ENCODE data around the gene SRGAP3.

SRGAP3 gene

DNA sequence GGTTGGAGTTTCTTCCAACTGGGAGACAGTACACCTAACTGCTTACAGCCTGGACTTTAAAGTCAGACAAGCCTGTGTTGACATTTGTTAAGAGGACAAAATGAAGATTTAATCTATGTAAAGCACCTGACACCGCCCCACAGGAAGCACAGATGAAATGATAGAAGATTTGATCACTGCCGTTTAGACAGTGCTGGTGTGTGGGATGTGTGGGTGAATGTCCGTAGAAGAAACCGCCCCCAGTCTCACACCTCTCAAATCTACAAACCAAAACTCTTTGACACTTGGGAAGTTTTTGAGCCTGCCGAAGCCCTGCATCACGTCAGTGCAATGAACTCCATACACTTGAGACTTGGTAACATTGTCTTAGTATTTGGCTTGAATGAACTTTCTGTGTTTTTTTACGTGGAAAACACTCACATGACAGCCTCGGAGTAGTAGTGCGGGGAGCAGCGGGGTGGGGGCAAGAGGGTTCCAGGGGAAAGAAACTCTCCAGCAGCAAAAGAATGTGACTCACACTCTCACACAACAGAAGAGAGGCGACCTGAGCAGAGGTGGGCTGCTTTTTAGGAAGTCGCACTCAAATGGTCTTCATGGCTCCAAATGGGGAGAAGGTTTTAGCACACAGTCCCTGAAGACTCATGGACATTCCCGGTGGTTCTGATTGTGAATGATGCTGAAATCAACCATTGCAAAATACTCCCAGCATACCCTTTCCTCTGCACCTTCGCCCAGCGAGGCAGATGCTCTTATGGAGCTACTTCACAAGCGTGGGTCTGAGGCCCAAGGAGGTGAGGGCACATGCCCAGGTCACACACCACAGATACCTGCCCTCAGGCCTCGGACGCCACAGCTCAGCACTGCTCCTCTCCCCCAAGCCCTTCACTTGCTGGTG is 79.2 kb downstream of the SRGAP3 start:
- no peak for DNase-seq

DNA sequence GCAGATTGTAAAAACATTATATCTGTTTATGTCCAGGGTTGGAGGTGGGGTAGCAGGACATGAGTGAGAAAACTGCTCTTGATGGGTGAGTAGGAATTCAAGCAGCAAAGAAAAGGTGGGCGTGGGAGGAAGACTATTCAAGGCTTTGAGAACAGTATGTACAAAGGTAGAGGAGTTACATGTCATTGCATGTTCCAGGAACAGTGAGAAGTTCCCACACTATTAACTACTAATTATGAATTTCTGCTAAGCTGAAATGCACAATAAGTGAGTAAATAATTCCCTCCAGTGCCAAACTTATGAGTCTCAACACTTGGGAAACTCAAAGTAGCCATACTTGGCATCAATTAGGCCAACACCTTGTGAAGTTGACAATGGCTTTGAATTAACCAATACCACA is 80.1 kb downstream of the SRGAP3 start:
- DNase-seq = no peak

DNA sequence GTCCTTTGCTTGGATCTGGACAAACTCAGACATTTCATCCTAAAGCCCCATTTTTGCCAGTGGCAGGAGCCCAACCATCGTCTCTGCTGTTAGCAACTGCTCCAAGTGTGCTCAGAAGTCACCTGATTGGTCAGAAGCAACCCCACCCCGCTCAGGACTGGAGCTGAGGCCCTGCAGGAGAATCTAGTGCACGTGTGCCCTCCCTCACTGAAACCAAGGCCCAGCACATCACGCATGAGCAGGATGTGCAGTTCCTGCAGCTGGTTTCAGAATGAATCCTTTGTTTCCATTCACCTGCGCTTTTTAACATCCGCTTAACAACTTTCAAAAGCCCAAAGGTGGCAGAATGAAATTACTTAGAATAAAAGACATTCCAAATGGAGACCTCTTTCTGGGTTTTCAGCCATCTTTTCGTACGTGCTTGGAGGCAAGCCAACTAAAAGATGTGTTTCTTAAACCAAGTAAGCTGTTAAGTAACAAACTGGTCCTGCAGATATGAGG is 81.2 kb downstream of the SRGAP3 start:
- peak; percentile 63 for DNase-seq

DNA sequence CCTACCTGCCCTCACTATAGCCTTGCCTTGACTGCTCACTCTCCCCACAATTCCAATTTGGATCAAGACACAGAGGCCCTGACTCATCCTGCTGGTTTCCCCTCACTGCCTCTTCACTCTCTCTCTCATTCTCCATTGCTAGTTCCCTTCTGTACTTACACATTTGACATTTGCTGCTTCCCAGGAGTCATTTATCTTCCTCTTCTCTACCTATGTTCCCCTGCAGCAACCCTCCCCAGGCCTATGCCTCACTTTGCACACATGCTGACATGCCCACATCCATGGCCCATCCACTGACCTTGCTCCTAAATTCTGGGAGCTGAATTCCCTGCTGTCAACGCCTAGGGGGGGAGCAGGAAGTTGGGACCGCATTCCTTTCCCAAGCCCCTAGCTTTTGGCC is 82.2 kb downstream of the SRGAP3 start:
- no peak for DNase-seq

DNA sequence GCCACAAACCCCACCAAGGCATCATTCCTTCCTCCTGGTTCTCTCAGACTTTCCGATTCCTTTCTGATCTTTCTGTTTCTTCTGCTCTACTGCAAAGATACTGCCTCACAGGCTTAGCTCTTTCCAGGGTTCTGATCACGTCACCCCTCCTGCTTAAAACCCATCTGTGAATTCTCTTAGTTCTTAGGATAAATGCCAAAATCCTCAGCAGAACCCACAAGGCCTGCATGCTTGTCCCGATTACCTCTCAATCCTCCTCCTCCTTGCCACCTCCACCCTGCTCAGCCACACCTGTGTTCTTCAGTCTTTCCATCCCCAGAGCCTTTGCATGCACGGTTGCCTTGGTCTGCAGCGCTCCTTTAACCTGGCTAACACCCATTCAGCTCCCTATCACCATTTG is 84.0 kb downstream of the SRGAP3 start:
- DNase-seq = no peak

DNA sequence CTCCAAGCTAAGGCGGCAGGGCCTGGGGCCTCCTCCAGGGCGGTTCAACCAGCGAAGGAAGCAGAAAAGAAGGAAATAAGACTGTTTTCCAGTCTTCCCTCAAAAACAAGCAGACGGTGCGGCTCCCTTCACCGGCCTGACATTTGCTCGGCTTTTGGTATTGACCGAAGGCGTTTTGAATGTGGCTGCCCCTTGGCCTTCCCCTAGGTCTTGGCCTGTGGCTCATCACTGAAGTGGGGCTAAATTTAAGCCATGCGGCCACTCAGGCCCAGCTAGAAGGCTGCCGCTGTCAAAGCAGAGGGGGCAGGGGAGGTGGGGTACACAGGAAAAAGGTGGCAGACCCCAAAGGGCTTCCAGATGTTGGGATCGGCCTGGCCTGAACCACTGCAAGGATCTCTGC is 86.2 kb downstream of the SRGAP3 start:
- DNase-seq = no peak

DNA sequence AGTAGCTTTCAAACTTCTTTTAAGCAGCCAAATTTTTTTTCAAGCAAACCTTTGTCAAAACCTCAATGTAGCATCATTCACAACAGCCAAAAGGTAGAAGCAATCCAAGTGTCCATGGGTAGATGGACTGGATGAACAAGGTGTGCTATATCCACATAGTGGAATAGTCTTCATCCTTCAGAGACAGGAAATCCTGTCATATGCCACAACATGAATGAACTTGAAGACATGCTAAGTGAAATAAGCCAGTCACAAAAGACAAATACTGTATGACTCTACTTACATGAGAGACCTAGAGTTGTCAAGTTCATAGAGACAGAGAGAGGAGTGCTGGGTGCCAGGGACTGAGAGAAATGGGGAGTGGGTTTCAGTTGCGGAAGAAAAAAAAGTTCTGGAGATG is 87.6 kb downstream of the SRGAP3 start:
- no peak for DNase-seq

DNA sequence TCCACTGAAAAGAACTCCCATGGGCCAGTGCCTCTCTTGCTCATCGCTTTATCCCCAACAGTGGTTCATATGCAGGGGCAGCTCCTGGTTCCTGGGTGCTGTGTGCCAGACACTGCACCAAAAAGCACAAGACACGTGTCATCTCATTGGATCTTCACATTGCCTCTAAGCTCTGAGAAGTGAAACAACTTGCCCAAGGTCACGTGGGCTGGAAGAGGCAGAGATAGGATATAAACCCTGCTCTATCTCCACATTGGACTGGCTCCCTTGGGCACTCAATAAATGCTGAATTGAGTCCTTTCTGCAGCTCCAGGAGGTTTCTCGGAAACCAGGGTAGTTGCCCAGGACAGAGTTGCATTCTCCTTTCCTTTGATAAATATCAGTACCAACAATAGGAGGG is 88.1 kb downstream of the SRGAP3 start:
- no peak for DNase-seq

DNA sequence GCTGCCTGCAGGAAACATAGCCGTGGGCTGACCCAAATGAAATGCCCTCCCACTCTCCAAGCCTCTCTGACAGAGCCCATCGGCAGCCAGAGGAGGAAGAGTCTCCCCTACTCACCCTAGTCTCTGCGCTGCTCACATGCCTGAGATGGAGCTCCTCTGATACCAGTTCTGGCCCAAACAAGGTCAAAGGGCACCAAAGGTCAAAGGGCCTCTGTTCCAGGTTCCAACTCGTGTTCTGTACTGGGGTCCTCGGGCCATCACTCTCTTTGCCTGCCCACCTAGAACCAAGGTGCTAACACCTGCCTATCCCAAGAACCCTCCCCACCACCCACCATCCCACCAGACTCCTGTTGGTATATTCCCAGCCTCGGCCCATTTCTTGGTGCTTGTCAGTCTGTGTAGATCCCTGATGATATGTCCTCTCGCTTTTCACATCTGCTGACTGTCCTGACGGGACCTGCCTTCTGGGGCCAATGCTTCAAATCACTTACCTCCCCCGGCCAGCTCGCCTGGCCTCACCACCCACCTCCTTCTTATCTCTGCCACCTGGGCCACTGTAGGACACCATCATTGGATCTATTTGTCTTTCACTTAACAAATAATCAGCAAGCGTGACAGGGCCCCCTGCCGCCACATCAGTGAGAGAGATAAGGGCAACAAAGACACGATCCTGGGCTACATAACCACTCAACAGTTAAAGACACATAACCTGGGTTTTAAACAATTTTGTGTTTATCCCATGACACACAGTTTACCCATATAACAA is 90.4 kb downstream of the SRGAP3 start:
- no peak for DNase-seq

DNA sequence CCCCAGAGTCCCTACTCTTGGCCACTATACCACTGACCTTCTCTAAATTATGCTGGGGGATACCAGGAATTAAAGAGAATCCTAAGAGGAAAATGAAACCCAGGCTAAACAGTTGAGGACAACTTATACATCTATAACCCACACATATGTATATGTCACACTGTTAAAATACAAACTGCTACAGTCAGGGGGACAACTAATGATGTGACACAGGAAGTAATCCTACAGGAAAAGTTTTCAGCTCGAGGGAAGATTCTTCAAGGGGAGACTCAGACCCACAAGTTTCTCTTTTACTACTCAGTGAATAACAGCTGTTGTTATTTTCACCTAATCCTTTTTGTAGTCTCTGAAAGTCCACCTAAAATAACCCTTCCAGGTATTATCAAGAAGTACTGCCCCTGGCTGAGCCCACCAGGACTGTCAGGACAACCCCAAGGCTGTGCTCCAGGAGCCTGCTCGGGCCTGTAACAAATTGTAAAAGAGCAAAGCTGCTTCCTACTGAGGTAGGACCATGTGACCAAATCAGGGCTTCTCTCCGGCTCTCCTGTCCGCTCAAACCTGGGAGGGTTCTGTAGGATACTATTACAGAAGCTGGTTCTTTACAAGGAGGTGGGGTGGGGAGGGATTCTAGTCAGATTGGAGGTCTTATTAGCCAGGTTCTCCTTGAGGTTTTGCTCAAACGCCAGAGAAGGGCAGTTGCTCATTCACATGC is 91.6 kb downstream of the SRGAP3 start:
- DNase-seq = no peak

DNA sequence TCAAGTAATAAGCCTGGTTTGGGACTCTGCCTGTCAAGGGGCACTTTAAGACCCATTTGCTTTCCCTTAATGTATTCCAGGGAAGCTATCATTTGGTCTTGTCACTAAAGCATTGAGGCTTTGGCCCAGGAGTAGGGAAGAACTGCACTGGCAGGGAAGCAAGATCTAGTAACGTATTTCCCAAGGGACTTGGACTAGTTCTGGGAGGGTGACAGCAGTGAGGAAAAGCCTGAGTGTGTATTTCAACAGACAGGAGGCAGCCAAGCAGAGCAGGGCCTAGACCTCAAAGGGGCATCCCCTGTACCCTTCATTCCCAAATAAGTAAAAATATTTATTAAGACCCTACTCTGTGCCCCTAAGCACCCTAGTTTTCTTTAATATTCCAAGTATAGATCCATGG is 92.8 kb downstream of the SRGAP3 start:
- DNase-seq = no peak

DNA sequence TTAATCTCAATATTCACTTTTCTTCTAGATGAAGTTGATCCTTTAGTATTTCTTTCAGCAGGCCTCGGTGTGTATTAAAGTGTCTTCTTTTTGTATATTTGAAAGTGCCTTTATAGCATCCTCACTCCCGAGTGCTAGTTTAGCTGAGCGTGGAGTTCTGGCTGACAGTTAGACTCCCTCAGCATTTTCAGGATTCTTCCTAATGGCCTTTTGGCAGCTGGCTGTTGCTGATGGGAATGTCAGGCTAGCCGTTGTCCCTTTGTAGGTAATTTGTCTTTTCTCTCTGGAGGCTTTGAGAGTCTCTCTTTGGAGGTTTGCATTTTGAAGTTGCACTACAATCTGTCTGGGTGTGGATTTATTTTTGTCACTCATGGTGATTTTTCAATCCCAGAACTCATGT is 94.4 kb downstream of the SRGAP3 start:
- no peak for DNase-seq

DNA sequence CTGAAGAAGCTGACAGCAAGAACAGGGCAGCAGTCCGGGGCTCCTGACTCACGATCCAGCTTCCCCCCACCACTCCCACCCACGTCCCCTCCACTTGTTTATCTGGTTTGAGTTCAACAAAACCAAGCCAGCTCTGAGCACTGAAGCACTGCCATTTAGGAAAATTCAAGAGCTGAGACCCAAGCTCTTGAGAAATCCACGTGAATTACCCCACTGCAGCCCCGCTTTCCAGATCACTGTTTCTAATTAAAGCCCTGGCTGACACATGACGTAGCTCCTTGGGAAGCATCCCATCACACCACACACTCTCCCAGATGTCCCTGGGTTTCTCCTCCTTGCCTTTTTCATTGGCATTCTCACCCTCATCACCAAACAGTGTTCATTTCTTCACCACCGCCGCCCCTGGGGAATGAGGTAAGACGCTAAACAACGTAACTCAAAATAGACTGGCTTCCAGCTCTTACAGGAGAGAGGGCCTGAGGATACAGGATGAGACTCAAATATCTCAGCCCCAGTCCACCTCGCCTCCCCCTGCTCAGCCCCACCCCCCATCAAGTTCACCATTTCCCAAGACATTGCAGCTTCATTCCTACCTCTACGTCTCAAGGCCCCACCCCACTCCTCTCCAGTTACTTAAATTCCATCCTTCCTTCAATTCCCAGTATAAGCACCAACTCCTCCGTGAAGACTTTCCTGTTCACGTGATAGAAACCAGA is 95.4 kb downstream of the SRGAP3 start:
- DNase-seq = peak; percentile 75

DNA sequence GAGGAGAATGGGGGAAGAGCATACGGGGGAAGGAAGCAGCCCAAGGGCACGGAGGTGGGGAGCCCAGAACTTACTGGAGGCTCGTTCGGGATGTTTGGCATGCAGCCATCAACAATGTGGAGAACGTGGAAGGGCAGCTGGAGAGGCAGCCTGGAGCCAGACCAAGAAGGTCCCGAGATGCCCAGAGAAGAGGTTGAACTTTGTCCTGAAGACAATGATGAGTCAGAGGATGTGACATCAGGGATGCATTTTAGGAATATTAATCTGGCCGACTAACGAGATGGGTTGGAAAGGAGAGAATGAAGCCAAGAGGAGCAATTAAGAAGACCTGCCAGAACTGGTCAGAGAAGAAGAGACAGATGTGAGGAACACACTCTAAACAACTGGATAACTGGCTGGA is 98.2 kb downstream of the SRGAP3 start:
- no peak for DNase-seq

DNA sequence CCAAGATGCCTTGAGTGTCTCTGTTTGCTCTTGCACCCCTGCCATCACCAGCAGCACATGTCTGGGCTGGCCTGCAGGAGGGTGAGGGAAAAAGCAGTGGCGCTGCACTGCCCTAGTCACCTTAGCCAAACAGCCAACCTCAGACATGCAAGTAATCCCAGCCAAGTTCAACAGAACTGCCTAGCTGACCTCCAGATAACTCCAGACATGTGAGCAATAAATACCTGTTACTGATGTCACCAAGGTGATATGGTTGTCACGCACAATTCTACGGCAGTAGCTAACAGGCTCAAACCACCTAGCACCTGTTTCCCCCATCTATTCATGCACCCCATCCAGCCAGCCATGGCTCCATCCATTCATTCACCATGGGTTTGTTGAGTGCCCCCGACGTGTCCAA is 99.9 kb downstream of the SRGAP3 start:
- no peak for DNase-seq

DNA sequence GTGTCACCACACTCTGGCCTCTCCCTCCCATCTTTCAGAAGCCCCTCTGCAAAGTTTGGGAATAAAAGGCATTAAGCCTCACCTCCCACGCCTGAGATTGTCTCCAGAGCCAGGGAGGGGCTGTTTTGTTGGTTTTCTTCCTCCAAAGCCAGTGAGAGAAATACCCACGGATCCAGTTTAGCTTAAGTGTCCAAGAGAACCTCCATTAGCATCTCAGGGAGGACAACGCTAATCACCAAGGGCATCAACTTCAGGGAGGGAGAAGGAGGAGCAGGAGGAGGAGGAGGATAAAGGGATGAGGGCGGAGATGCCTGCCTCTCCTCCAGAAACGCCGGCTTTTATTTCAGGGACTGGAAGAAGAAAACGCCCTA is 101.6 kb downstream of the SRGAP3 start:
- no peak for DNase-seq

DNA sequence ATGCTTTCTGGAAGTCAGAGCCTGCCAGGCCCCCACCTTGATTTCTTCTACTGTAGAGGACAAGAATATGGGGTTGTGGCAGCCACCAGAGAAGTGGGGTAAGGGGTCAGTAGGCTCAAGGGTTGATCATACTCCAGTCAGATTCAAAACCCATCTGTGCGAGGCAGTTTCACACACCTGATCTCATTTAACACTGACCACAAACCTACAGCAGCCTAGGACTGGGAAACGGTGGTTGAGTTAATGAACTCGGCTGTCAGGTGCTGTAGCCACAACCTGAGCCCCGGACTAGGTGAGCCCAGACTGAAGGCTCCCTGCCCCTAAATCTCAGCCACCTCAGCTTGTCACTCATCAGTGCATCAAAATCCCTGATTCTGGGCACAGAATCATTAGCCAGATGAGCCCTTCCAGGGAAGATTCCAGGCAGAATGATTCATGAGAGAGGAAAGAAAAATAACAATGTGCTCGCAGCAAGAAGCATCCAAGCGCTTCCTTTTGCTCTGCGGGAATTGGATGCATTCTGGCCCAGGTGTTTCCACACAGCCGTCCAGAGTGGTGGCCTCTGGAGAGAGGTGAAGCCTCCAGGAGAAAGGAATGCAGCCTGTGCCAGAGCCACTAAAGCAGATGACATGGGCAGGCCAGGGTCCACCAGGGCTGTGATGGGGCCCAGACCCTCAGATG is 102.1 kb downstream of the SRGAP3 start:
- DNase-seq = no peak

DNA sequence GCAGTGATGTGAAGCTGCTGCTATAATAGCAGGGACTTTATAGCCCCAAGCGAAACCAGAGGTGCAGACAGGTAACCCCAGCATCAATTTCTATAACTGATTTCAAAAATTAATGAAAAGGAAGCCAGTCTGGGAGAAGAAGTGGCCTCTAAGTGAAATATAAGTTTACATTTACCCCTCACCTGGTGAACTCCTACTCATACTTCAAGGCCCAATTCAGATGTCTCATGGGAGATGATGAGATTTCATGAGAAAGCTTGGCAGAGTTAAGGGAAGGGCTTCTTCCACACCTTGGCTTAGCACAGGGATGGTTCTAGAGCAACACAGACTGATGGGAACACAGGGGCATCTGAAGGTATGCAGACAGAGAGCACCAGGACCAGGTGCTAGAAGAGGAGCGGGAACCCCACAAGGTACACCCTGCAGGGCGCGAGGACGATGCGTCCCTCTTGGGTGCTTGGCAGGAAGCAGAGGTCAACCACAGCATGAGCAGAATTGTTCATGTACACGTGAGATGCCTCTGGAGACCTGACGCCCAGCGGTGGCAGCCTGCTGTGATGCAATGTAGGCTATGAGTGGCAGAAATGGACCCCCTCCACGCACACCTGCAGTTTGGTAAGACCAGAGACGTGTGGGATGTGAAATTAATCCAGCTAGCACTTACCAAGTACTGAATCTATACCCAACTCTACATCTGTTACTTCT is 102.9 kb downstream of the SRGAP3 start:
- no peak for DNase-seq

DNA sequence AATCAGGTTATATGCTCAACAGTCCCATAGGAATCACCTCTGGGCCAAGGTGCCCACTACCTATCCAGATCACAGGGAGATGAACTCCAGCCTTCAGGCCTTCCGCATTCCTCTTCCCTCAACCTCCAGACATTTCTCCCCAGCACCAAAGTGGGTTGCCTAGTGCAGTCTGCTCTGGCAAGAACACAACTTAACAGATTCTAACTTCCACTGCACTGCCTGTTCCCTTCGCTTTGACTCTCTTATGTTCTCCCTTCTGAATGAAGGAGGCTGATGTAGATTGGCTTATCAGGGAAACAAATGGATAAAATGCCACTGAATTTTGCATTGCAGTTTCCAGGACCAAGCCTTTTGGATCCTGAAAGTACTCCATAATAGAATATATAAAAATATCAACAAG is 106.3 kb downstream of the SRGAP3 start:
- no peak for DNase-seq

DNA sequence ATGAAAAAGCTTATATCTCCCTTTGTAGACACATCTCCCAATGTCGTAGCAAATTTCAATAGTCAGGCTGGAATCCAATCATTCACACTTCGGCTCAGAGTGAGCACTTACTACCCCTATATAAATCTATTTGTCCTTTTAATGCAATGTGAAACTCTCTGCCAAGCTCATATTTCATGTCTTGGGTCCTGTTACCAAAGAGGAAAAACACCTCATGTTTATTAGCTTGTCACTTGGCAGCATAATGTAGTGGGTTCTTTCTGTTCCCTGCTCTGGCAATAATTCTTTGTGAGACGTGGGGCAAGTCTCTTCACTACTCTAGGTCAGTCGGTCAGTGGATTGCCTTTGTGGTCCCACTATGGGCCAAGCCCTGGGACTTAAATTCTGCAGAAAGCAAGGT is 107.1 kb downstream of the SRGAP3 start:
- peak; percentile 58 for DNase-seq

DNA sequence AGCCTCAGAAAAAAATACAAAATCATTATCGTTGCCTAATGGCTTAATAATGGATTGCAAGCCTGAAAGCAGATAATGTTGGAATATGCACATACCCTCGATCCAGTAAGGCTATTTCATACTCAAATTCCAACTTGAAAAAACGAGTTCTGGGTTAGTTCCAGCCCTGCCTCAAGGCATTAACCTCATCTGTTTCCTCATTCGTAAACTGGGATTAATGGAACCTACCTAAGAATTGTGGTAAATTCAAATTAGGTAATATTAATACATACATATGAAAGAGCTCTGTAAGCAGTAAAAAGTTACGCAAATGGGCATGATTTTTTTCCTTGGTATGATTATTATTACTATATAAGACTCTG is 107.5 kb downstream of the SRGAP3 start:
- DNase-seq = peak; percentile 81

DNA sequence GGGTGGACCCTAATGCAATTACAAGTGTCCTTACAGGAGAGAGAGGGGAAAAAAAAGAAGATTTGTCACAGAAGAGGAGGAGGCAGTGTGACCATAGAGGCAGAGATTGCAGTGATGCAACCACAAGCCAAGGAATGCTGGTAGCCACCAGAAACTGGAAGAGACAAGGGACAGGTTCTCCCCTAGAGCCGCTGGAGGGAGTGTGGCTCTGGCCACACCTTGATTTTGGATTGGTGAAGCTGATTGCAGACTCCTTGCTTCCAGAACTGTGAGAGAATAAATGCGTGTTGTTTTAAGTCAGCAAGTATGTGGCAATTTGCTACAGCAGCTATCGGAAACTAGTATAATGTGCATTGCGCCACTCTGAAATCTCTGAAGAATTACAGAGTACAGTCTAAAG is 110.1 kb downstream of the SRGAP3 start:
- DNase-seq = no peak

Data from eye (tissue), 1 donor.